Astrocyte of the spinal cord (primary cell): ENCODE results near the gene SERPINB5.

ENCODE experiments used
- DNase-seq: peaks from one replicate; pipeline ENCODE4 v3.0.0; 2011; ENCODE audit warnings: low read depth, low spot score
- H3K4me3 ChIP-seq: 2 replicates; pipeline ENCODE4 v1.5.1; 2011; ENCODE audit warnings: low read depth, mild to moderate bottlenecking, low read length, moderate library complexity
- CTCF ChIP-seq: IDR thresholded peaks from 2 replicates; pipeline ENCODE4 v1.5.1; 2012; ENCODE audit warnings: low read depth, mild to moderate bottlenecking, low read length, inconsistent platforms
- in situ Hi-C: cut with HindIII; loops from 2 replicates; pipeline ENCODE4 v1.10.0; 2017; ENCODE audit warnings: low sequenced_read_pairs

SERPINB5 gene

GRCh38 chr18:63479826-63480225 lies 3.1 kb downstream of the SERPINB5 start:
- H3K4me3 ChIP-seq, result no peak overlapping the region
- in situ Hi-C loops, result no loop called here
- DNase-seq, result no peak
- no peak for TF ChIP-seq CTCF

- in situ Hi-C loops, result no loop called here
- TF ChIP-seq CTCF, result no peak
Measured at GRCh38 chr18:63480476-63480875, 3.7 kb downstream of the SERPINB5 start.

GRCh38 chr18:63480915-63481314 lies 4.2 kb downstream of the SERPINB5 start:
- DNase-seq, result no peak
- TF ChIP-seq CTCF, result no peak
- in situ Hi-C loops, result no loop called here
- no peak overlapping the region for H3K4me3 ChIP-seq

More at GRCh38 chr18:63480476-63480875, 3.7 kb downstream of the SERPINB5 start:
- H3K4me3 ChIP-seq, result no peak overlapping the region
- DNase-seq, result no peak

- no peak for DNase-seq
- no peak for TF ChIP-seq CTCF
- no peak overlapping the region for H3K4me3 ChIP-seq
- in situ Hi-C loops, result no loop called here
Measured at GRCh38 chr18:63487676-63488075, 10.9 kb downstream of the SERPINB5 start.

GRCh38 chr18:63488160-63488559 lies 11.4 kb downstream of the SERPINB5 start:
- TF ChIP-seq CTCF, result no peak
- in situ Hi-C loops, result no loop called here
- DNase-seq, result no peak
- H3K4me3 ChIP-seq, result no peak overlapping the region

GRCh38 chr18:63492851-63493250 lies 16.1 kb downstream of the SERPINB5 start:
- in situ Hi-C loops, result no loop called here
- TF ChIP-seq CTCF, result no peak
- DNase-seq, result no peak
- no peak overlapping the region for H3K4me3 ChIP-seq

GRCh38 chr18:63495675-63496074 lies 18.9 kb downstream of the SERPINB5 start:
- TF ChIP-seq CTCF, result no peak
- DNase-seq, result no peak
- in situ Hi-C loops, result no loop called here
- no peak overlapping the region for H3K4me3 ChIP-seq
